Stimulated activated naive CD8-positive, alpha-beta T cell treated with anti-CD3 and anti-CD28 coated beads, Interleukin-15, Interleukin-2, amounts not matched to agents 100 U/mL and 50 U/mL, for 24 hours (primary cell): ENCODE data around the gene TFF3.
A peak's percentile ranks its signal among the peaks of the same experiment; 100 is the strongest.
"Not testable (repeated sequence)": the region's sequence is repeated elsewhere in the genome, so short reads cannot be mapped to it uniquely, and the experiment has no call there.

ENCODE experiments used
- ATAC-seq: fragments of 150-1000 bp; cut with Tn5 transposase; one replicate; pipeline ENCODE4 v1.10.0; 2021
- DNase-seq: peaks from one replicate; pipeline ENCODE4 v3.0.0; 2021

Gene TFF3

DNA sequence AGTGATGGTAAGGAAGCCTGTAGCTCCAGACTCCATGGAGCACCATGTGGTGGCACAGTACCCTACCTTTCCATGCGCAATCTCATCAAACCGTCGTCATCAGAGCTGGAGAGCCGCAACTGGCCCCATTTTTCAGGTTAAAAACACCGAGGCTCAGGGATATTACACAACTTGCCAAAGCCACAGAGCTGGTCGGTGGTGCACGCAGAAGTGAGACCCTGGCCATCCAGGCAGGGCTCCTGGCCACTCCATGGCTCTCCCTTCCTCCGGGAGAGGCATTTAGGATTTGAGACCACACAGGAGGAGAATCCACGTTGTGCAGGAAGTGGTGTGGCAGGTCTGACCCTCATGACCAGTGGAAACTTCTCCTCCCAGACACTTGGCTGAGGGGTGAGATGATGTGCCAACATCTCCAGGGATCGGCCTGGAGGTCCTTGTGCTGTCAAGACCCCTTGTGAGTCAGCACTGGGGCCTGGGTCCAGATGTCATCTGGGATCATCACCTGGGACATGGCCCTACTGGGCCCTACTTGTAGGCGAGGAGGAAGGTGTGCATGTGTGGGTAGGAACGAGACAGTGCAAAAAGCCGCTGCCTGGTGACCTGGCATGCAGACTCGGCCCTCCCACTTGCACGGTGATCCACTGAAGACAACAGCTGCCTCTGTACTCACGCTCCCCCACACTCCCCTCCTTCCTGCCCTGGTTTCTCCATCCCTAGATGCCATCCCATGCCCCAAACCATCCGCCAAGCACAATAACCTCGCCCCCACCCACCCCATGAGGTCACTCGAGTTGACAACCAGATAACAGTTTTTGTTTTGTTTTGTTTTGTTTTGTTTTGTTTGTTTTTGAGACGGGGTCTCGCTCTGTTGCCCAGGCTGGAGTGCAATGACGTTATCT lies 10.4 kb downstream of the TFF3 start:
- no peak for DNase-seq
- ATAC-seq, result no peak

DNA sequence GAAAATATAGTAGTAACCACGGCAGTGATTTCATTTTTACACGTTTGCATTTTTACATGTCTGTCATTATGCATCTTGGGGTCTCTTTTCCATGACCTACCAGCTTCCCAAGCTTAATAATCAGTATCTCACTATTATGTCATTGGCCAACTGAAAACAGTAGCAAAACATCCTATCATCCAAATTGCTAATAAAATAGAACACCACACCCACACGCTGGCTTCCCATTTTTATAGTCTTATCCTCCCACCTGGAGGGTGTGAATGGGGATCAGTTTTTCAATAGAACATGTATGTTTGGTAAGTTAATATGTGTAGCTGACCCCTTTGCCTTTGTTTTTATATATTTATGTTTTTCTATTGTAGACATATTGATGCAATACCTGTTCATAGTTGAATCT lies 11.8 kb downstream of the TFF3 start:
- DNase-seq (no peak), ATAC-seq (no peak)

DNA sequence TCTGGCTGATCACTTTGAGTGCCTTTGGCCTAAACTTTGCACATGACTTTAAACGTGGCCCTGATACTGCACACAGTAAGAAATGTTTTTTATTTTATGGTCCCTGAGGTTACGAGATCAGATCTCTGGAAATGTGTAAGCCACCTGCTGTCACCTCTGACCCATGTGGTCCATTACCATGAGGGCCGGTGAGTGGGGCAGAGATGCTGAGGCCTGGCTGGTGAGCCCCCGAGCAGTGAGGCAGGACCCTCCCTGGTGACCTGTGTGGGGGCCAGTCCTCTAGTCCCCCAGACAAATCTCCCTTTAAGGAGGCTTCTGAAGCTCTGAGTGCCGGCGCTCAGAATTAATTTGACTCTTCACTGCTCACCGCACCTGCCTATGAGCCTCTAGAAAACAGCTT lies 12.4 kb downstream of the TFF3 start:
- no peak for DNase-seq
- no peak for ATAC-seq

DNA sequence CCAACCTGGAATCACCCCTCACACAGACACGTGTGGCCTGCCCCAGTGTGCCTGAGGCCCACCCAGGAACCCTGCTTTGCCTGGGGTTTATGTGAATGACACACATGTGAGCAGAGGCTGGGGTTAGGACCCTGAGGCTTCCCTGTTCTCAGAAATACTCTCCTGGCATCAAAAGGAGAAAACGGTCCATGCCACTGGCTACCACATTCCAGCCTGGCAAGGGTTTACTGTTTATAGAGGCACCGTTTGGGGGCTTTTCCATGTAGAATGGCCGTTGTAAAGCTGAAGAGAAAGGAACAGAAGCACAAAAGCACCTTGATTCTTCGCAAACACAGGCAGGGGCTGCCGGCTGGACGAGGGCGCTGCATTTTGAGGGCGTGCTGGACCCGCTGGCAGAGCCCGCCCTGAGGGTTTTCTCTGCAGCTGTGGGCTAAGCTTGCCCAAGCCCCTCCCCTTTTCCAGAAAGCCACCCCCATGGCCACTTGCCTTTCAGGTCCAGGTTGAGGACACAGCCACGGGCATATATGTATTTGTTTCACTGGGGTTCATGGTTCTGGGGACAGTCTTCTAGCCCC lies 13.0 kb downstream of the TFF3 start:
- ATAC-seq, result no peak
- no peak for DNase-seq

DNA sequence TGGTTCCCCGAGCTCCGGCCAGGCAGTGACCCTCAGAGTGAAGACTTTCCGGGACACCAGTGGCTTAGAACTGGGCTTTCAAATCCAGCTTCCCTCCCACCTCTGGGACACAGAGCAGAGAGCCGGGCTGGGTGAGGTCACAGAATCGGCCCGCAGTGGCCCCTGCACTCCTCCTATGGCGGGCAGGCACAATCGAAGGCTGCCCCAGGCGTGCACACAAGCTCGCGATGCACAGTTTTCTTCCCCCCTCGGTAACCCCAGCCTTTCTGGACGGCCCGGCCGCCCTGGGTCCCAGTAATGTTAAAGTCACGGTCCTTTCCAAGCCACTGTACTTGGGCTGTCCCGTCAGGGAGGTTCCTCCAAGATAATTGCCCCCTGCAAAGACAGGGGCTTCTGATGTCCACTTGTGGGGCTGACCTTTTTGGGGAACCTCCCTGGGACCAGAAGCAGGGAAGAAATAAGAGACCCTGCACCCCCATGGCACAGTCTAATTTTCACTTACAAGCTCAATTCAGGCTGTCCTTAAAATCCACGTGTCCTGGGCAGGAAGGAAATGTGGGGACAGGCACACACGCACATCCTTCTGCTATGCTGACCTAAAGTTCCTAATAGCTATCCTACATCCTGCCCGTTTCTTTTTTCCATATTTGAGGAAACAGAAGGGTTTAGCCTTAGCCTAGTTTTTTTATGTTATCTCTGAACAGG lies 13.7 kb downstream of the TFF3 start:
- no peak for DNase-seq
- ATAC-seq, result no peak

DNA sequence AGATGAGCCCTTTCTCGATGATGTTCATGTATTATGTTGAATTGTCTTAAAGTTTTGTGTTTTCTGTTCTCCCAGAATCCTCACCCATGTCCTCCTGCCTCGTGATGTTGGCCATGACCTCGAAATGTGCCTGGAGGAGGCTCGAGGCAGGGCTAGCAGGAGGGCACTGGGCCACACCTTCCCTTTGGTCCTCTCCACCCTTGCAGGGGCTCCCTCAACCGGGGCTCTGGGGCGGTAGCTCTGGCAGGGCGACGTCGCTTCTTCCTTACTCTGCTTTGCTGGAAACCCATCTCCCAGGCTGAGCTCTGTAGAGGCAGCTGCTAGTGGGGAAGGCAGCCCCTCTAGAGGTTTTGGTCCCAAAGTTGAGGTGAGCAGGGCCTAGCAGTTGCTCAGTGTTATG lies 14.3 kb downstream of the TFF3 start:
- no peak for DNase-seq

DNA sequence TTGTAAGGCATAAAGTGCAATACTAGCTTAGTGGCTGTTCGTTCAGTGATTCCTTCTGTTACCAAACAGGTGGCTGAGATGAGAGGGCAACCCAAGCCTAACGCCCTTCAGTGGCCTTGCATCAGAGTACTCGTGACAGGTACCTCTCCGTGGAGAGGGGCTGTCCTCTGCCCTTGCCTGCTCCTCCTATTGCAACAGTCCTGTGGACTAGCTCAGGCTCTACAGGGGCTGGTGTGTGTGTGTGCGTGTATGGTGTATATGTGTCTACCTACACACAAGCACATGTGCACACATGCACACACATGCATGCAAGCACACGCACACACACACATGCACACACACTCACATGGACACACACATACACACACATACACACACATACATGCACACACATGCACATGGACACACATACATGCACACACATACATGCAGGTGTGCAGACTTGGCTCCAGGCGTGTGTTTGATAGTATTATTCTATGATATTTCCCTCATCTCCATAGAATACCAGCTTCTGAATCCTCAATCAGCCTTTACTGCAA lies 15.1 kb downstream of the TFF3 start:
- ATAC-seq, result no peak
- DNase-seq, result no peak

More for the DNA sequence above, 14.3 kb downstream of the TFF3 start:
- ATAC-seq, result no peak

DNA sequence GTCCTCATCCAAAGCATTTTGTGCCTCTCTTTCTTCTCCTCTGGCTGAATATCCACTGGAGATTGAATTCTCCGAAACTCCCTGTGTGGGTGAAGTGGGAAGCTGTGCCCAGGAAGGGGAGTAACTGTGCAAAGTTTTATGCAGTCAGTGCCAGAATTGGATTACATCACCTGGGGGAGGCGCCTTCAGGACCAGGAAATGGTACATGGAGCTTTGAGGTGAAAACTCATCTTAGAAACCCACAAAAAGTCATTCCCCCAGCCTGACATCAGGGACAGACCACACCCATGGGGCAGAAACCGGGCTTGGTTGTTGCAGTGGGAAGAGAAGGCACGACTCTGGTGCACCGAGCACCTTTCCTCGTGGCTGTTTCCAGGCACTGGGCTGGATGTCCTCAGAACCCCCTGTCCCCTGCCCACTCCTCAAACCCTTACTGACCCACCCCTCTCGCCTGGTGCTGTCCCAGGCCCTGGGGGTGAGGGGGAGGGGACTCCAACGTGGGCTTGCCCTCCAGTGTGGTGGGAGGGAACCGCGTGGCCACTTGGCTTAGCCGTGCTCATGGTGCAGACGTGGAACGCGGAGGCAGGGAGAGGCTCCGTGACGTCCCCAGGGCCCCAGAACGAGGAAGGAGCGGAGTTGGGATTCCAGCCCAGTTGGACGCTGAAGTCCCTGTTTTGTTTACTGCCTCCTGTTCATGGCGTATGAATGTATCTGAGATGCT lies 15.7 kb downstream of the TFF3 start:
- DNase-seq (peak; percentile 32), ATAC-seq (peak; percentile 56)

DNA sequence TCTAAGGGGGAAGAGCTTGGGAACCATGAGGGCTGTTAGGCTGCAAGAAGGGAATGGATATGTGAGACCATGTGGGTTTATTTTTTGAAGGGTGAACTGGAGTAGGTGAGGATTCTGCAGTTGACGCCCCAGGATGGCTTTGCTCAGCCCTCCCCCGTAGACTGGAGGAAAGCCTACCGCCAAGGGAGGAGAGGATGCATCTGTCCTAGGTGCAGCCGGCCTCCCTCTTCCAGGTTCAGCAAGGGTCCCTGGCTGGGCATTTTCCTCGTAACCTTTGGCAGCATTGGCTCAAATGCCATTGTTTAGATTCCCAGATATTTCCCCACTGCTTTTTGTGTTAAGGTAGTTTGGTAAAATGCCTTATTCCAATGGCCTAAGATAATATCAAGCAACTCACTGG lies 16.6 kb downstream of the TFF3 start:
- ATAC-seq (no peak), DNase-seq (no peak)

DNA sequence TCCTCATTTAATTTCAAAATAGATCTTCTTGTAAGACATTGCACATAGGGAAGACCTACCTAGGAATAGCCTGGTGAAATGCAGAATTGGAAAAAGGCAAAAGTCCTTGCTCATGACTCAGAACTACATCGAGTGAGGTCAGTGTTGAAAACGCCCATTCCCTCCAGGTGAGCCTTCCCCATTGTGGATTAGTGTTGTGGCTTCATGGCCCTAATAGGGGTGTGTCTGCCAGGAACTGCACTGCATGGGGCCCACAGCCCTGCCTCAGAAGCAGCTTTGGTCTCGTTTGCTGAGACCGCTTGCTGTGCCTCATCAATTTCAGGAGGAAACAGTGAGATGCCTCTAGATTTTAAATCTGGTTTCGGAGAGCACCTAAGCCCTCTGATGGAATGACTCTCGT lies 17.0 kb downstream of the TFF3 start:
- no peak for ATAC-seq
- DNase-seq, result no peak

DNA sequence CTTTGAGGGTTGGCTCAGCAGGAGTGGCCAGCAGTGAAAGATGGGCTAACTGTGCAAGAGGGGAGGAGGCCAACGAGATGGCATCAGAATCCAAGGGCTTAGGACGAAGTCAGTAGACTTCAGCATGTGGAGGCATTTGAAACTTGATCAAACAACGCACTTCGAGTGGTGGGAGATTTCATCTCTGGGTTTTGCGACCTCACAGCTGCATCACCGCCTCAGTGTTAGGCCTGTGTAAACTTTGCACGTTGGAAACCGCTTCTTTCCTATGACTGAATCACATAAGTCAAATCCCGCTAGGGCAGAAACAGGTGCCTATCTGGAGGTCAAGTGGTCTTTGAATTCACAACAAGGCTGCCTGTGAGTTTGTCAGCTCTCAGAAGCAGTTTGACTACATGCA lies 17.8 kb downstream of the TFF3 start:
- ATAC-seq (no peak), DNase-seq (no peak)

DNA sequence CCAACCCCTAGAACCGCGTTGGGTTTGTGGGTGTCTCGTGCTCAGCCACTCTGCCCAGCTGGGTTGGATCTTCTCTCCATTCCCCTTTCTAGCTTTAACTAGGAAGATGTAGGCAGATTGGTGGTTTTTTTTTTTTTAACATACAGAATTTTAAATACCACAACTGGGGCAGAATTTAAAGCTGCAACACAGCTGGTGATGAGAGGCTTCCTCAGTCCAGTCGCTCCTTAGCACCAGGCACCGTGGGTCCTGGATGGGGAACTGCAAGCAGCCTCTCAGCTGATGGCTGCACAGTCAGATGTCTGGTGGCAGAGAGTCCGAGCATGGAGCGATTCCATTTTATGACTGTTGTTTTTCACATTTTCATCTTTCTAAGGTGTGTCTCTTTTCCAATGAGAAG lies 18.7 kb downstream of the TFF3 start:
- no peak for DNase-seq
- ATAC-seq, result no peak

DNA sequence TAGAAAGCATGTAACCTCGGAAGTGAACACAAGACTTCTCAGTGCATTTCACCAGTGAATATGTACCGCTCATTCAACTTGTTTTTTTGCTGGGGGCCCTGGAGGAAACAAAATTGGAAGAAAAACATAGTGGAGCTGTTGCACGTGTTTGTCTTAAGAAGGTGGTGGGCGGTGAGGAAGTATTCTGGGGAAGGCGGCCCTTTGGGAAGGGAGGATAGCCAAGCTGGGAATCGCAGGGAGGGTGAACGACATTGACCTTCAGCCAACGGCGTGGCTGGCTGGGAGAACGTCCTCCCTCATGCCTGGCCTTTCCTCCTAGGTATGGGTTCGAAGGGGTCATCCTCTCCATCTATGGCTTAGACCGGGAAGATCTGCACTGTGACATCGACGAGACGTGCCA lies 19.4 kb downstream of the TFF3 start:
- ATAC-seq, result no peak

DNA sequence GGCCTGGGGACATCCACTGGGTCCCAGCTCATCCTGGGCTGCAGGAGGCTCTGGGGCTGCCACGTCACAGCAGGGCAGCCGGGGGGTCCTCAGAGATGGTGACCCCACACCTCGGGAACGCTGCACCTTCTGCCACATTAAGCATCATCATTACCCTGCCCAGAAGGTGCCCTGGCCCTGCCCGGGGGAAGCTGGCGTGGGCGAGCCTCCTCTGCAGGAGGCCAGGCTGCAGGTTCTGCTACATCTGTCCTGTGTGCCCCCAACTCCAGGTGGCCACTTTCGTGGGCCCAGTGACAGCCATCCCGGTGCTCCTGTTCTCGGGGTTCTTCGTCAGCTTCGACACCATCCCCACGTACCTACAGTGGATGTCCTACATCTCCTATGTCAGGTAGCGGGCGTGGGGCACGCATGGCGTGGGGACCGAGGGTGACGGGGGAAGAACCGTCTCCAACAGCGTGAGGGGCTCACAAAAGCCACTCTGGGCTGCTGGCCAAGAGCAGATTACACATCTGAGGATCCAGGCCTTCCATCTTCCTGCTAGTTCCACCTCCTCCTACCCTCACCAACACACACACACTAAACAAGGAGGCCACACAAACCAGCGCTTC lies 20.8 kb downstream of the TFF3 start:
- ATAC-seq, result no peak
- DNase-seq, result no peak

More for the DNA sequence above, 19.4 kb downstream of the TFF3 start:
- DNase-seq, result no peak

DNA sequence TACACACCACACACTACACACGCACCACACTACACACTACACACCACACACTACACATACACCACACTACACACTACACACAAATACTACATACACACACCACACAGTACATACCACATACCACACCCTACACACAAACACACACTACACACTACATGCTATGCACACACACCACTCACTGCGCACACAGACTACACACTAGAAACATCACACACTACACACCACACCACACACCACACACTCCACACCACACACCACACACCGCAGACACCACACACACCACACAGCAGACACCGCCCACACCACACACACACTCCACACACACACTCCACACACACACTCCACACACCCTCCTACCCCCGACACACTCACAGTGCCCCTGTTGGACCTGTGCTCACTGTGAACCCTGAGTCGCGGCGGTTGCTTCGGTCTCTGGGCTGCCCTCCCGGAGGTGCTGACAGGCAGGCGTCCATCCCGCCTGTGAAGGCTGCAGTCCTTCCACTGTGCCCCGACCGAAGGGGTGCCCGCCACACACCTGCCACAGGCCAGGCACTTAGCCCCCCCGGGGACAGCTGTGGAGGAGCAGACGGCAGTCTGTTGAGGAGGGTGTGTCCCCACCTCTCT lies 21.4 kb downstream of the TFF3 start:
- ATAC-seq (no peak), DNase-seq (no peak)

DNA sequence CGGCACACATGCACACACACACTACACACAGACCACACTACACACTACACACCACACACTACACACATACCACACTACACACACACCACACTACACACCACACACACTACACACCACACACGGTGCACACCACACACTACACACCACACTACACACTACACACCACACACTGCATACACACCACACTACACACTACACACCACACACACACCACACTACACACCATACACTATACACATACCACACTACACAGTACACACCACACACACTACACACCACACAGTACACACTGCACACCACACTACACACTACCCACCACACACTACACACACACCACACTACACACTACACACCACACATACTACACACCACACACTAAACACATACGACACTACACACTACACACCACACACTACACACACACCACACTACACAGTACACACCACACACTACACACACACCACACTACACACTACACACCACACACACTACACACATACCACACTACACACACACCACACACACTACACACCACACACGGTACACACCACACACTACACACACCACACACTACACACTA lies 22.6 kb downstream of the TFF3 start:
- not testable (repeated sequence) for ATAC-seq, DNase-seq

DNA sequence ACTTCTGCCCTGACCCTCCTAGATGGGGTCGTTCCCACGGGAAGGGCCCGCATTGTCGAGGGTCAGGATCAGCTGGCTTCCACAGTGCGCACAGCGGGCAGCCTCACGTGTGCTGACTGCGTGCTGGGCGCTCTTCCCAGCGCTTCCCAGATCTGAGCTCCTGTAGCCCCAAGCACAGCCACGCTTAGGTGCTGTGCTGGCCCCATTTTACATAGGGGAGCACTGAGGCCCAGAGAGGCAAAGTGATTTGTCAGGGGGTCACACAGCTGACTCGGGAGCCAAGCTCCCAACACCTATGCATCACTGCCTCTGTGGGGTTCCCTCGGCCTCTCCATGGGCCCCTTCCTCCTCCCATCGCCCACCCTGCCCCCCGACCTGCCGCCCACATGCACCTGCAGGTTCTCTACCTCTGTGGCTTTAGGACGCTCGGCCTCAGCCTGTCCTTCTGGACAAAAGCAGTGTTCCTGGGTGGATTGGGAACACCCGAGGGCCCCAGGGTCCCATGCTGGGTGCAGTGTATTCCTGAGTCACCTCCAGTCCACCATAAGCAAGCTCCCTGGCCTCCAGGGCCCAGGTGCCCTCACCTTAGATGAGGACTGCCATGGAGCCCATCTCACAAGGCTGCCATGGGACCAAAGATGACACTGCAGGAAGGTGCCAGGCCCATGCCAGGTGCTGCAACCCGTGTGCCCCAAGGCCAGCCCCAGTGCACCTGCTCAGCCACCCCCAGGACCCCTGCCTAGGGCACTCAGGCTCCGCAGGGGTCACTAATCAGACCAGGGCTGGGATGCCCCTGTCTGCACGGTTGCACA lies 23.3 kb downstream of the TFF3 start:
- no peak for DNase-seq
- no peak for ATAC-seq

DNA sequence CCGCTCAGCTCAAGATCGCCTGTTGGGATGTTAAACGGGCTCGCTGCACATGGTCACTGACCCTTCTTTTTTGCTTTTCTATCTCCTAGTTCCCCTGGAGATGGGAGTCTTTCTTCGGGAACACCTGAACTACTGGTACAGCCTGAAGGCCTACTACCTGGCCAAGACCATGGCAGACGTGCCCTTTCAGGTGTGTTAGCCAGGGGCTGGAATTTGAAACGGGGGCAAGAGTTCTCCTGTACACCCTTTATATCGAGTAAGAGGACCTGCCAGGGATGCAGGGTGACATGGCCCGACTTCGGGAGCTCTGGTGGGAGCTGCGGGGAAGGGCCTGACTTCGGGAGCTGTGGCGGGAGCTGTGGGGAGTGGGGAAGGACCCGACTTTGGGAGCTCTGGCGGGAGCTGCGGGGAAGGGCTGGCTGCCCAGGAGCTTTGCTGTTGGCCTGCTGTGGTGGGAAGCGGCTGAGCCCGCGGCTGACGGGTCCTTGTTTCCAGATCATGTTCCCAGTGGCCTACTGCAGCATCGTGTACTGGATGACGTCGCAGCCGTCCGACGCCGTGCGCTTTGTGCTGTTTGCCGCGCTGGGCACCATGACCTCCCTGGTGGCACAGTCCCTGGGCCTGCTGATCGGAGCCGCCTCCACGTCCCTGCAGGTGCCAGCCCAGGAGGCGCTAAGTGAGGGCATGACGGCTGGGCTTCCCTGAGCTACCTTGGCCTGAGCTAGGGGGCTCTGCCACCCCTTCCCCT lies 24.0 kb downstream of the TFF3 start:
- DNase-seq (no peak), ATAC-seq (peak; percentile 15)

DNA sequence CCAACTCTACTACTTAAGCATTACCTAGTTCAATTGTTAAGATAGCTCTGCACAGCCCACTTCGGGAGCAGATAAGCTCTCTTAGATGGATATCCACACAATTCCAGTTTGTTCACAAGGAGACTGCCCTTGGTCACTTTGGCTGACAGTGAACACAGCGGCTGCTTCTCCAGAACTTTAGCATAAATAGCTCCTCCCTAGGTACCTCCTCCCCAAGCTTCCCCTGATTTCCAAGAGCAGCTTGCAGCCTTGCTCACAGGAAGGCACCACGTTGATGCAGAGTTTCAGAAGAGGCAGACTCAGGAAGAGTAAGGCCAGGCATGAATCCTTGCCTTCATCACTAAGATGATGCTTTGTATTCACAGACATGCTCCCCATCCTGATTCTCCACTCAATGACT lies 24.7 kb downstream of the TFF3 start:
- ATAC-seq (no peak), DNase-seq (no peak)
